HCT116 (cell line): ENCODE measurements around the gene TAGLN3. TPM values are rescaled to one million over a fixed set of nuclear protein-coding genes. Genes with fewer than 3 reads are reported as not detected.

Source experiments
- ATAC-seq: fragments of 200-7000 bp; cut with Tn5 transposase; 2 replicates; pipeline ENCODE4 v1.9.1; 2020; ENCODE audit warnings: mild to moderate bottlenecking, moderate library complexity
- BruUV-seq: library from RNA; stranded (reverse); fragments of 400-500 nt; replicated peaks from 2 replicates; lab custom pipeline; 2021; lab: Mats Ljungman, UMichigan
- CTCF ChIA-PET: fragments of 300-600 bp; sonication (Branson Sonifier 250); formaldehyde crosslinking; loops from one replicate; lab custom pipeline; 2021; ENCODE audit warnings: antibody characterized with exemption; lab: Charles Lee
- POLR2A ChIA-PET: fragments of 300-600, 350-600 bp; sonication (Branson Sonifier 250); formaldehyde crosslinking; loops from one replicate; lab custom pipeline; 2021; ENCODE audit warnings: antibody characterized with exemption; lab: Charles Lee
- RAD21 ChIA-PET, 2 experiments: fragments of 300-600 bp; sonication (Branson Sonifier 250); formaldehyde crosslinking; loops; one replicate each; lab custom pipeline; 2023; ENCODE audit warnings: low total read pairs in 2 of 2; ENCODE audit not compliant: uncharacterized antibody in 2 of 2, unreplicated experiment in 2 of 2, low non-redundant PET in 1 of 2; lab: Charles Lee
- DNase-seq: peaks from one replicate; pipeline ENCODE4 v3.0.0-alpha.2; 2010; ENCODE audit warnings: low read depth, low spot score
- H2AFZ ChIP-seq: fragments of 200-600 bp; shearing (Covaris generic), sonication (generic); 2 replicates; pipeline ENCODE4 v1.6.1; 2017; ENCODE audit warnings: low read depth, mixed run types, mixed read lengths, antibody characterized with exemption, low read length; ENCODE audit not compliant: poor library complexity, severe bottlenecking
- H3K27ac ChIP-seq: 2 replicates; pipeline ENCODE4 v1.5.1; 2012; ENCODE audit warnings: low read depth, low read length
- H3K27me3 ChIP-seq: fragments of 200-600 bp; sonication (generic); 2 replicates; pipeline ENCODE4 v1.6.1; 2016; ENCODE audit warnings: mixed run types, low read length, mixed read lengths; ENCODE audit not compliant: insufficient read depth
- H3K36me3 ChIP-seq, 2 experiments: fragments of 200-500 bp in 1 of 2; fragments of 200-600 bp in 1 of 2; sonication (Bioruptor generic) in 1 of 2; sonication (generic) in 1 of 2; 2 replicates each; pipeline versions ENCODE4 v1.5.1 to v1.6.1; 2014 to 2016; ENCODE audit warnings: low read length in 2 of 2, inconsistent platforms in 1 of 2, mixed read lengths in 1 of 2, mixed run types in 1 of 2; ENCODE audit not compliant: insufficient read depth in 2 of 2, control insufficient read depth in 1 of 2
- H3K4me1 ChIP-seq, 2 experiments: fragments of 200-600 bp in 1 of 2; sonication (generic) in 1 of 2; 2 replicates each; pipeline versions ENCODE4 v1.5.1 to v1.6.1; 2012 to 2017; ENCODE audit warnings: low read length in 2 of 2, inconsistent platforms in 1 of 2, mild to moderate bottlenecking in 1 of 2, mixed read lengths in 1 of 2, mixed run types in 1 of 2, moderate library complexity in 1 of 2; ENCODE audit not compliant: insufficient read depth in 2 of 2, control insufficient read depth in 1 of 2
- H3K4me2 ChIP-seq: fragments of 200-600 bp; sonication (generic); 2 replicates; pipeline ENCODE4 v1.6.1; 2017; ENCODE audit warnings: mixed run types, low read length, mixed read lengths
- H3K4me3 ChIP-seq, 2 experiments: fragments of 200-600 bp in 1 of 2; sonication (generic) in 1 of 2; replicated peaks in 1 of 2; 2 replicates each; pipeline ENCODE4 v1.5.1; 2011 to 2016; ENCODE audit warnings: low read length in 2 of 2, control low read depth in 1 of 2, low read depth in 1 of 2, mild to moderate bottlenecking in 1 of 2, mixed read lengths in 1 of 2, mixed run types in 1 of 2
- H3K79me2 ChIP-seq: fragments of 200-600 bp; sonication (generic); 2 replicates; pipeline ENCODE4 v1.6.1; 2017; ENCODE audit warnings: mild to moderate bottlenecking, mixed run types, low read length, moderate library complexity, mixed read lengths; ENCODE audit not compliant: insufficient read depth
- H3K9ac ChIP-seq: fragments of 200-600 bp; sonication (generic); 2 replicates; pipeline ENCODE4 v1.6.1; 2016; ENCODE audit warnings: low read length, mixed read lengths
- H3K9me2 ChIP-seq: fragments of 200-600 bp; sonication (generic), shearing (Covaris generic); 2 replicates; pipeline ENCODE4 v1.6.1; 2017; ENCODE audit warnings: mixed run types, mild to moderate bottlenecking, moderate library complexity; ENCODE audit not compliant: insufficient read depth
- H3K9me3 ChIP-seq, 2 experiments: fragments of 200-500 bp in 1 of 2; fragments of 200-600 bp in 1 of 2; sonication (Bioruptor generic) in 1 of 2; sonication (generic) in 1 of 2; 2 replicates each; pipeline ENCODE4 v1.6.1; 2014 to 2017; ENCODE audit warnings: low read length in 2 of 2, mixed read lengths in 2 of 2, inconsistent platforms in 1 of 2, low read depth in 1 of 2, mild to moderate bottlenecking in 1 of 2, mixed run types in 1 of 2, moderate library complexity in 1 of 2; ENCODE audit not compliant: control insufficient read depth in 1 of 2, insufficient read depth in 1 of 2
- H4K20me1 ChIP-seq: fragments of 200-600 bp; sonication (generic), shearing (Covaris generic); 2 replicates; pipeline ENCODE4 v1.6.1; 2017; ENCODE audit warnings: mixed run types, mild to moderate bottlenecking, moderate library complexity; ENCODE audit not compliant: insufficient read depth
- CEBPB ChIP-seq: IDR thresholded peaks from 2 replicates; pipeline ENCODE4 v1.6.1; 2012; ENCODE audit warnings: low read depth
- CTCF ChIP-seq, 3 experiments: fragments of 200-600 bp in 1 of 3; sonication (generic) in 1 of 3; IDR thresholded peaks in 2 of 3; conservative IDR thresholded peaks in 1 of 3; 2 replicates each; pipeline ENCODE4 v1.5.1; 2012 to 2017; ENCODE audit warnings: low read depth in 2 of 3, low read length in 2 of 3, antibody characterized with exemption in 1 of 3, borderline replicate concordance in 1 of 3, control low read depth in 1 of 3, mild to moderate bottlenecking in 1 of 3, mixed read lengths in 1 of 3, mixed run types in 1 of 3, moderate library complexity in 1 of 3; ENCODE audit not compliant: insufficient read depth in 1 of 3
- EZH2 ChIP-seq: fragments of 200-600 bp; sonication (generic); IDR thresholded peaks from 2 replicates; pipeline ENCODE4 v1.6.1; 2017; ENCODE audit warnings: antibody characterized with exemption, mixed run types
- EZH2phosphoT487 ChIP-seq: fragments of 200-600 bp; IDR thresholded peaks from 2 replicates; pipeline ENCODE4 v1.6.1; 2018; ENCODE audit warnings: antibody characterized with exemption, borderline replicate concordance
- JUND ChIP-seq: IDR thresholded peaks from 2 replicates; pipeline ENCODE4 v1.6.1; 2012
- MAX ChIP-seq: IDR thresholded peaks from 2 replicates; pipeline ENCODE4 v1.6.1; 2012
- REST ChIP-seq: IDR thresholded peaks from 2 replicates; pipeline ENCODE4 v1.6.1; 2012; ENCODE audit warnings: low read depth
- SIN3A ChIP-seq: IDR thresholded peaks from 2 replicates; pipeline ENCODE4 v1.6.1; 2012; ENCODE audit warnings: low read depth
- TCF7L2 ChIP-seq: IDR thresholded peaks from 2 replicates; pipeline ENCODE4 v1.7.0; 2011; ENCODE audit warnings: borderline replicate concordance, inconsistent platforms; ENCODE audit not compliant: insufficient read depth, insufficient read length; ENCODE audit errors: extremely low read depth
- YY1 ChIP-seq: IDR thresholded peaks from 2 replicates; pipeline ENCODE4 v1.6.1; 2011; ENCODE audit warnings: low read length, low read depth, moderate library complexity, mild to moderate bottlenecking; ENCODE audit not compliant: insufficient replicate concordance; ENCODE audit errors: extremely low read depth
- ZFX ChIP-seq: fragments of 450-650 bp; IDR thresholded peaks from 2 replicates; pipeline ENCODE4 v1.6.1; 2017
- intact Hi-C: fragments of 100-400 bp; cut with micrococcal nuclease; formaldehyde crosslinking; loops from 2 replicates; pipeline ENCODE4 v1.10.0; 2022
- total RNA-seq: library from RNA; stranded (reverse); gene quantifications from one replicate; pipeline ENCODE4 v1.2.1, GENCODE V29; 2021; ENCODE audit not compliant: unreplicated experiment

TAGLN3 gene
- total RNA-seq, 1 experiment from 2014 or later = 0.64 TPM

GRCh38 chr3:111954228-111954990, 44.3 kb upstream of the TAGLN3 start (continued):
- no peak for TF ChIP-seq REST
- TF ChIP-seq ZFX = no peak
- no peak for TF ChIP-seq CTCF (IDR thresholded peaks at IDR 0.05 in 2 of 3, conservative IDR thresholded peaks at IDR 0.05 in 1 of 3; ENCODE audit: borderline replicate concordance in 1 of 3, insufficient read depth in 1 of 3, low read depth in 2 of 3, low read length in 2 of 3)

GRCh38 chr3:111955876-111956275, 42.8 kb upstream of the TAGLN3 start:
- H3K27ac ChIP-seq = peak overlapping the region; percentile 85
- no peaks in the 10 kb centered on the region for H3K9me2 ChIP-seq
- no TSS peak for BruUV-seq
- H3K4me3 ChIP-seq = no peak overlapping the region
- ATAC-seq = no peak
- no peaks in the 10 kb centered on the region for H3K9me3 ChIP-seq
- H3K79me2 ChIP-seq = no peaks in the 10 kb centered on the region
- no peak overlapping the region for H3K9ac ChIP-seq
- ChIA-PET POLR2A (interaction anchor here (0.8 to 2.2 kb wide), 5 partner anchors 10 to 38 kb away, joined by 3 to 7 read pairs (median 6); partner anchors contain the start of gene ABHD10), RAD21 (no interaction called here), CTCF (interaction anchor here (0.7 to 1.8 kb wide), 3 partner anchors 11 to 61 kb away, joined by 3 to 4 read pairs (median 3); partner anchors contain the start of gene ABHD10)
- peaks cover 26 to 27% of the 10 kb centered on the region in 2 experiments for H3K4me1 ChIP-seq
- no peak for TF ChIP-seq SIN3A
- no peak for TF ChIP-seq MAX
- TF ChIP-seq YY1 = no peak
- TF ChIP-seq EZH2phosphoT487 = no peak
- no peak for TF ChIP-seq CTCF (IDR thresholded peaks at IDR 0.05 in 2 of 3, conservative IDR thresholded peaks at IDR 0.05 in 1 of 3; ENCODE audit: borderline replicate concordance in 1 of 3, insufficient read depth in 1 of 3, low read depth in 2 of 3, low read length in 2 of 3)
- TF ChIP-seq JUND = no peak
- no peak for TF ChIP-seq TCF7L2
- TF ChIP-seq EZH2 = no peak
- TF ChIP-seq CEBPB = no peak
- TF ChIP-seq, all 23 proteins: peak for 0
- intact Hi-C loops = no loop called here
- Histone ChIP-seq H4K20me1 (no peaks in the 10 kb centered on the region), H3K4me2 (no peak overlapping the region), H3K27me3 (no peaks in the 10 kb centered on the region), H3K36me3 (peaks cover 18 to 45% of the 10 kb centered on the region in 2 experiments; a peak in 2 of 4 replicates), H2AFZ (no peak overlapping the region)
- DNase-seq = no peak
